GM19452 (cell line): Measurements from ENCODE around the gene UNG.

Source experiments
- ATAC-seq: cut with Tn5 transposase; IDR thresholded peaks from one replicate; pipeline ENCODE4 v1.9.1; 2021; ENCODE audit not compliant: unreplicated experiment

Gene UNG

DNA sequence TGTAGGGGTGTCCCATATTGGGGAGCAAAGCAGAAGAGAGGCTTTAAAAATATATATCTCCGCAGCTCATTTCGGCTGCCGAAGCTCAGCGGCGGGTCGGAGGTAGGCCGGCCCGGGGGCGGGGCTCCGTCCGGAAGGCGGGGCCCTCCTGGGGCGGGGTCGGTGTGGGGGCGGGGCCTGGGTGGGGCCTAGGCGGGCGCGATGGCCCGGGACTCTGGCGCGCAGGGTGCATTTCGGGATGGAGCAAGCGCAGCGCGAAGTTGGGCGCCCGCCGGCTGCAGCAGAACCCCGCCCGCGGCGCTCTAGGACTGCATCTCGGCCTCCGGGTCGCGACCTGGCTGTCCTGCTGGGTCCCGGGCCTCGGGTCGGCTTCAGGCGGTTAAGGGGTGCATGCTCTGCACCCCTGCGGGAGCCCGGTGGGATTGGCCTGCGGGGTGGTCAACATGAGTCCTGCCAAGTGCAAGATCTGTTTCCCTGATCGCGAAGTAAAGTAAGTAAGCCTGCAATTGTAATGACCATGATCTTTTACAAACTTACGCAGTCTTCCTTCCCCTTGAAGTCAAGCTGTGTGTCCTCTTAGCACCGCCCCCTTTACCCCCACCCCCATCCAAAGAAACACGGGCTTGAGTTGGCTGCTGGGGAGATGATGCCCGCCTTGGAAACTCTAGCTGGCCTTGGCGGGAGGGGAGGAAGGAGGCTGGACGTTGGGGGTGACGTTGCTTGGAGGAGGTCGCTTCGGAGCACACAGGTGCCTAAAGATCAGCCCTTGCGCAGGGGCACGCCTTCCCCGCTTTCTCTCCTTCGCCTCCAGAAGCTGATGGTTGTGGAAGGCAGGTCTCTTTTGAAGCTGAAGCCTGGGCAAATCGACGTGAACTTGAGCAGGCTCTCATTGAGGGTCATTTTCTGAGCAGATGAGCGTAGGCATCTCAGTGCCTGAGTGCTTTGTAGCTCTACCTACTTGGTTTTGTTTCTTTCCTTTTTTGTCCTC, 57.3 kb downstream of the UNG start:
- peak; percentile 84 for ATAC-seq

GRCh38 chr12:109156036-109156435, 58.6 kb downstream of the UNG start:
- no peak for ATAC-seq

- no peak for ATAC-seq
Measured at GRCh38 chr12:109156586-109156985, 59.2 kb downstream of the UNG start.

DNA sequence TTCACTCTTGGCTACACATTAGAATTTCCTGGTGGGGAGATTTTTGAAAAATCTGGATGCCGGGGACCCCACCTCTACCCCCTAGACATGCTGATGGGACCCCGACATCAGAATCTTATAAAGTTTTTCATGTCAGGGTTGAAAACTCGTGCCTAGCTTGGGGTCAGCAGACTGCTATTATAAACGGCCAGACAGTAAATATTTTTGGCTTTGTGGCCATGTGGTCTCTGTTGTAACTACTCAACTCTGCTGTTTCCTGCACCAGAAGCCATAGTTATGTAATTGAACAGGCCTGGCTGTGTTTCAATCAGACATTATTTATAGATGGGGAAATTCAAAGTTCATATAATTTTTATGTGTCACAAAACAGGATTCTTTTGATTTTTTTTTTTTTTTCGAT, 60.6 kb downstream of the UNG start:
- no peak for ATAC-seq

DNA sequence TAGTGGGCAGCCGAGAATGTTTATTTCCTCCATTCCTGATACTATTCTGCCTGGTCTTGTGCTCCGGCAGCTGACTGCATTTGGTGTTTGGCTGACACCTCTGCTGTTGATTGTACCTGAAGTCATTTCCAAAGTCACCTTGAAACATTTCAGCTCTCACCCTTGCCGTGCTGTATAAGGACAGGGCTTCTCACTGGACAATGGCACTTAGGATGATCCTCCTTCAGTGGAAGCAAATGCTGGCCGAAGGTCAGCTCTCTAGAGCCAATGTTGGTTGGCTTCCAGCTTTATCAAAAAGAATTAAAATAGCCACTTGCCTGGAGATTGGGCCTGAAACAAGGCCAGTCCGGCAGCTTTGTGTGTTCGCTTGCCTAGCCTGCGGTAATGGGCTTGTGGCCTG, 63.0 kb downstream of the UNG start:
- ATAC-seq = no peak
